ENCODE measurements around the gene CYB561A3.

DNA sequence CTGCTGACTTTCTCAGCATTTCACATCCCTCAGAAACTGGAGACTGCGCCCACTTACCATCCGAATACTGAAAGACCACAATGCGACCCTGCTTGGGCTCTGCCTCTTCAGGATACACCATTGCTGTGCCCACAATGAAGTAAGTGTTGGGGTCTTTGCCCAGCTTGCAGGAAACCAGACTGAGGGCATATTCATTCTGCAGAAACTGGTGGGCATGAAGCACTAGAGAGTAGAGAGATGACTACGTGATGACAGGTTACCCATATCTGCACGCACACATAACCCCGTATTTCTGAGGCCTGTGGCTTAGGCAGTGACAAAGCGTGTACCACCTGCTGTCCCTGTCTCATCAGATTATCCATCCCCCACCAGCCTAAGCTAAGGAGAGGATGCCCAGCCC, 51.9 kb downstream of the CYB561A3 start:
- TF ChIP-seq POLR2A (IDR thresholded peaks at IDR 0.05; ENCODE audit: low read length) (no peak), GATA1 (IDR thresholded peaks at IDR 0.05; ENCODE audit: low read depth, low read length) (no peak)

Measured in erythroblast (primary cell).